Fibroblast of pulmonary artery (primary cell): ENCODE results near the gene ANG.

Experiments
- DNase-seq: peaks from one replicate; pipeline ENCODE4 v3.0.0-alpha.2; 2010; ENCODE audit warnings: low read depth
- H3K4me3 ChIP-seq: replicated peaks from 2 replicates; pipeline ENCODE4 v1.5.1; 2011; ENCODE audit warnings: low read depth, mild to moderate bottlenecking, control low read depth, low read length, moderate library complexity
- TF ChIP-seq, protein P1 (sequence below): IDR thresholded peaks from 2 replicates; pipeline ENCODE4 v1.5.1; 2011; ENCODE audit warnings: mild to moderate bottlenecking, control low read depth, low read length, inconsistent platforms; ENCODE audit errors: missing control alignments

The ANG gene

DNA sequence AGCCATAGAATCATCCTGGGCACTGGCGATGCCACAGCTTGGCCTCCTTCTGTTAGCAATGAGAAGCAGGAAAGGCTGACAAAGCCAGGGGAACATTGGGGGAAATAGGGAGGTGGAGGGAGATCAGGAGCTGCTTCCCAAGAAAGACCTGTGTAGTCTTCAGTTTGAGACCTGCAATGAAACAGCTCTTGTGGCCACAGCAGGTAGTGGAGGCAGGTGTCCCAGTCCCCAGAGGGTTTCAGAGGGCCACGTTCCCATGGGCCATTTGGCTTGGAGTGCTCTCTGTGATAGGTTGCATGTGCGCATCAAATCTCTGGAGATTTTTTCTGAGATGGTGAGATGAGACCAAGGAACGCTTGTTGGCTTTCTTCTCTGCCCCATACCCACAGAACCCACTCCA lies 32.7 kb upstream of the ANG start:
- TF ChIP-seq, protein P1, sequence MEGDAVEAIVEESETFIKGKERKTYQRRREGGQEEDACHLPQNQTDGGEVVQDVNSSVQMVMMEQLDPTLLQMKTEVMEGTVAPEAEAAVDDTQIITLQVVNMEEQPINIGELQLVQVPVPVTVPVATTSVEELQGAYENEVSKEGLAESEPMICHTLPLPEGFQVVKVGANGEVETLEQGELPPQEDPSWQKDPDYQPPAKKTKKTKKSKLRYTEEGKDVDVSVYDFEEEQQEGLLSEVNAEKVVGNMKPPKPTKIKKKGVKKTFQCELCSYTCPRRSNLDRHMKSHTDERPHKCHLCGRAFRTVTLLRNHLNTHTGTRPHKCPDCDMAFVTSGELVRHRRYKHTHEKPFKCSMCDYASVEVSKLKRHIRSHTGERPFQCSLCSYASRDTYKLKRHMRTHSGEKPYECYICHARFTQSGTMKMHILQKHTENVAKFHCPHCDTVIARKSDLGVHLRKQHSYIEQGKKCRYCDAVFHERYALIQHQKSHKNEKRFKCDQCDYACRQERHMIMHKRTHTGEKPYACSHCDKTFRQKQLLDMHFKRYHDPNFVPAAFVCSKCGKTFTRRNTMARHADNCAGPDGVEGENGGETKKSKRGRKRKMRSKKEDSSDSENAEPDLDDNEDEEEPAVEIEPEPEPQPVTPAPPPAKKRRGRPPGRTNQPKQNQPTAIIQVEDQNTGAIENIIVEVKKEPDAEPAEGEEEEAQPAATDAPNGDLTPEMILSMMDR: no peak
- H3K4me3 ChIP-seq: no peak overlapping the region
- DNase-seq: no peak

DNA sequence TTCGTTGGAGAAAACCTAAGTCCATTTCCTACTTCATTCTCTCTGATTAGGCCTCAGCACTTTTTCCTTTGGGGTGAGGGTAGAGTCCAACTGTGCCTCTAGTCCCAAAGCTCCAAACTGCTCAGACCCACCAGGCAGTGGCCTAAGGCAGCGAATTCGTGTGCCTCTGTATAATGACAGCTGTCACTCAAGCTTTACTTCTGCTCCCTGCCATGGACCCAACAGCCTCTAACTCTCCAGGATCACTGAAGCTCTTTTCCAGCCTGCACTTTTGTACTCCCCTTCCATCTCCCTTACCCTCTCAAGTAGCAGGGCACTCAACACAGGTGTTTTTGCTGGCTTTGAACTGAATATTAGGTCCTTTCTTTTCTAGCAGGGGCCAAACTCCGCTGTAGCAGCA lies 32.3 kb upstream of the ANG start:
- H3K4me3 ChIP-seq: no peak overlapping the region
- TF ChIP-seq, protein P1: no peak
- no peak for DNase-seq

DNA sequence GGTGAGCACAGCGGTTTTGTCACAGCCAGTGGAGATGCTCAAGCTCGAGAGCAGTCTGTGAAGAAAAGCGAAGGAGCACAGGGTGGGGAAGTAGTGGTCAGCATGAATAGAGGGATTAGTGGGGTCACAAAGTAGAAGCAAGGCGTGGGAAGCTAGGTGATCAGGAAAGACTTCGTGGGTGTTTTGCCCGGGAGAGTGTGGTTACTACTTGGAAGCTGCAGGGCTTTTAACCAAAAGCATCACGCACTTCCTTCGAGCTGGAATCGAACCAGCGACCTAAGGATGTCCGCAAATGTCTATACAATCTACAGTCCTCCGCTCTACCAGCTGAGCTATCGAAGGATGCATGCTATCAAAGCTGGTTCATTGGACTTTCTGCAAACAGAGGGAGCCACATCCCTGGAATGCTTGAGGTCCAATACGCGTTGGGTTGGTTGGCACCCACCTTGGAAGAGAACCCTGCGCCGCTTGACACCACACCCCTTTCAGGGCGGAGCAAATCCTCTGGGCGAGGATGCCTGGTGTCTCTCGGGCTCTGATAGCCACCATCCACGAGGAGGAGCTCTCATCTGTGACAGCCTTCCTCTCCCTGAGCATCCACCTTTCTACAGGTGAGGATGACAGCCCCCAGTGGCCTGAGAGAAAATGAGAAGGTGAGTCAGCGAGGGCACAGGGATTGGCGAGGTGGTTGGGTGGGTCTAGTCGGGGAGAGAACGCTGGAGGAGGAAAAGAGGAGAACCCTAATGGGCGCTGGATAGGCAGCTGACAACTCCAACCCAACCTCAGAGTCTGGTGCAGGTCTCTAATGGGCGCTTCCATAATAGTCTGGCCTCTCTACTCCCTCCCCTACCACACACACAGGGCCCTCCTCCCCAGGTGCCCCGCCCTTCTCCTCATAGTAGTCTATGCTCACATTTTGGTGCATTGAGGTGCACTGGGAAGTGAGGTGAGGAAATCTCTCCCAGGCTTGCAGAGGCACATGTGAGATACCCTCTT lies 31.1 kb upstream of the ANG start:
- H3K4me3 ChIP-seq: no peak overlapping the region
- TF ChIP-seq, protein P1: no peak
- no peak for DNase-seq

DNA sequence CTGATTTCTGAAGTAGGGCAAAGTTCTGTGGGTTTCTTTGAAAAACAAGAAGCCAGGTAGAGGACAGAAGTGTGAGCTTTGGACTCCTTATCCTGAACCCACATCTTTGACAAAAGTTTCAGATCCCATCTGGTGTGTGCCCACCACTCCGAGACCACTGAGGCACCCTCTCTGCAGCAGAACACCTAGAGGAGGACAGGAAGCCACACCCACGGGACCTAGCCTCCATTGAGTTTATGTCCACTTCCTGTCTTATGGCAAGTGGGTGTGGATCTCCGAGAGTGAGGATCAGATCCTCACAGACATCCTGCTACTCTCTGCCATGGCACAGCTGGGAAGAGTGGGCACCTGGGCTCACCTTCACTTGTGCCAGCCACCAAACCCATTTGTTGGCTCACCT lies 30.3 kb upstream of the ANG start:
- TF ChIP-seq, protein P1: no peak
- no peak overlapping the region for H3K4me3 ChIP-seq
- no peak for DNase-seq

DNA sequence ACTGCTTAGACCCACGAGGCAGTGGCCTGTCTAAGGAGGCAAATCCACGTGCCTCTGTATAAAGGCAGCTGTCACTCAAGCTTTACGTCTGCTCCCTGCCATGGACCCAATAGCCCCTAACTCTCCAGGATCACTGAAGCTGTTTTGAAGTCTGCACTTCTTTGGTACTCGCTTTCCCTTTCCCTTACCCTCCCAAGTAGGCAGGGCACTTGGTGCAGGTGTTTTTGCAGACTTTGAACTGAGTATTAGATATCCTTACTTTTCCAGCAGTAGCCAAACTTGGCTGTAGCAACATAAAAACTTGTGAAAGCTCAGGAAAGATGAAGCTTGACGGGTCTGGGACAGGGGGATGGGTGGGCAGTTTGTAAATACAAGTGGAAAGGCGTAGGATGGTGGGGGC lies 29.2 kb upstream of the ANG start:
- TF ChIP-seq, protein P1: no peak
- DNase-seq: no peak
- H3K4me3 ChIP-seq: no peak overlapping the region

DNA sequence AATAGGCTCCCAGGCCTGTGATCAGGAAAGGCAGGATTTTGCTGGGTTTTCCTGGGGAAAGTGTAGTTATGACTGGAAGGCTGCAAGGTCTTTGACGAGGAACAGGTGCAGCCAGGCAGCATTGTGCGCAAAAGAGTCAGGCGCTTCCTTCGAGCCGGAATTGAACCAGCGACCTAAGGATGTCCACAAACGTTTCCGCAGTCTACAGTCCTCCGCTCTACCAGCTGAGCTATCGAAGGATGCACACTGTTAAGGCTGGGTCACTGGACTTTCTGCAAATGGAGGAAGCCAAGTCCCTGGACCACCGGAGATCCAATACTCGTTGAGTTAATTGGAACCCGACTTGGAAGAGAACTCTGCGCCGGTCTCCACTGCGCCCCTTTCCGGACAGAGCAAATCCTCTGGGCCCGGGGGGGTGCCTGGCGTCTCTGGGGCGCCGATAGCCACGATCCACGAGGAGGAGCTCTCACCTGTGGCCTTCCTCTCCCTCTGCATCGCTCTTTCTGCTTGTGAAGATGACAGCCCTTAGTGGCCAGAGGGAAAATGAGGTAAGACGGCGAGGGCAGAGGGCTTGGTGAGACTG lies 28.7 kb upstream of the ANG start:
- DNase-seq: no peak
- no peak overlapping the region for H3K4me3 ChIP-seq
- TF ChIP-seq, protein P1: no peak
